Measurements from ENCODE around the gene SLC16A3. TPM values are rescaled to one million over a fixed set of nuclear protein-coding genes. Genes with fewer than 3 reads are reported as not detected.
A peak's percentile ranks its signal among the peaks of the same experiment; 100 is the strongest.

Gene SLC16A3
- total and polyA plus RNA-seq, 8 donors, result 4.9 to 87.9 (median 37.7) TPM

GRCh38 chr17:82219083-82219482, 9.8 kb upstream of the SLC16A3 start:
- Histone ChIP-seq H3K9me3 (no peaks in the 10 kb centered on the region), H3K27me3 (no peaks in the 10 kb centered on the region), H3K36me3 (no peaks in the 10 kb centered on the region), H3K4me3 (no peak overlapping the region), H3K4me1 (peaks cover 28 to 39% (median 30%) of the 10 kb centered on the region in 4 donors), H3K27ac (peak overlapping the region in 1 of 5 donors; percentile 87)
- WGBS, 5 donors, result 86 to 92% (median 90%) methylated on average over 3 to 7 of the region's 7 CpGs
- intact Hi-C loops (cut with DNase I; ENCODE audit: low total_unique reads), result no loop called here
- no peak for TF ChIP-seq EP300 (IDR thresholded peaks at IDR 0.05)
- TF ChIP-seq POLR2A (IDR thresholded peaks at IDR 0.05), result no peak
- TF ChIP-seq, protein P1, sequence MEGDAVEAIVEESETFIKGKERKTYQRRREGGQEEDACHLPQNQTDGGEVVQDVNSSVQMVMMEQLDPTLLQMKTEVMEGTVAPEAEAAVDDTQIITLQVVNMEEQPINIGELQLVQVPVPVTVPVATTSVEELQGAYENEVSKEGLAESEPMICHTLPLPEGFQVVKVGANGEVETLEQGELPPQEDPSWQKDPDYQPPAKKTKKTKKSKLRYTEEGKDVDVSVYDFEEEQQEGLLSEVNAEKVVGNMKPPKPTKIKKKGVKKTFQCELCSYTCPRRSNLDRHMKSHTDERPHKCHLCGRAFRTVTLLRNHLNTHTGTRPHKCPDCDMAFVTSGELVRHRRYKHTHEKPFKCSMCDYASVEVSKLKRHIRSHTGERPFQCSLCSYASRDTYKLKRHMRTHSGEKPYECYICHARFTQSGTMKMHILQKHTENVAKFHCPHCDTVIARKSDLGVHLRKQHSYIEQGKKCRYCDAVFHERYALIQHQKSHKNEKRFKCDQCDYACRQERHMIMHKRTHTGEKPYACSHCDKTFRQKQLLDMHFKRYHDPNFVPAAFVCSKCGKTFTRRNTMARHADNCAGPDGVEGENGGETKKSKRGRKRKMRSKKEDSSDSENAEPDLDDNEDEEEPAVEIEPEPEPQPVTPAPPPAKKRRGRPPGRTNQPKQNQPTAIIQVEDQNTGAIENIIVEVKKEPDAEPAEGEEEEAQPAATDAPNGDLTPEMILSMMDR (IDR thresholded peaks at IDR 0.05), result no peak
- TF ChIP-seq POLR2AphosphoS5 (IDR thresholded peaks at IDR 0.05), result no peak
- DNase-seq, result no peak

DNA sequence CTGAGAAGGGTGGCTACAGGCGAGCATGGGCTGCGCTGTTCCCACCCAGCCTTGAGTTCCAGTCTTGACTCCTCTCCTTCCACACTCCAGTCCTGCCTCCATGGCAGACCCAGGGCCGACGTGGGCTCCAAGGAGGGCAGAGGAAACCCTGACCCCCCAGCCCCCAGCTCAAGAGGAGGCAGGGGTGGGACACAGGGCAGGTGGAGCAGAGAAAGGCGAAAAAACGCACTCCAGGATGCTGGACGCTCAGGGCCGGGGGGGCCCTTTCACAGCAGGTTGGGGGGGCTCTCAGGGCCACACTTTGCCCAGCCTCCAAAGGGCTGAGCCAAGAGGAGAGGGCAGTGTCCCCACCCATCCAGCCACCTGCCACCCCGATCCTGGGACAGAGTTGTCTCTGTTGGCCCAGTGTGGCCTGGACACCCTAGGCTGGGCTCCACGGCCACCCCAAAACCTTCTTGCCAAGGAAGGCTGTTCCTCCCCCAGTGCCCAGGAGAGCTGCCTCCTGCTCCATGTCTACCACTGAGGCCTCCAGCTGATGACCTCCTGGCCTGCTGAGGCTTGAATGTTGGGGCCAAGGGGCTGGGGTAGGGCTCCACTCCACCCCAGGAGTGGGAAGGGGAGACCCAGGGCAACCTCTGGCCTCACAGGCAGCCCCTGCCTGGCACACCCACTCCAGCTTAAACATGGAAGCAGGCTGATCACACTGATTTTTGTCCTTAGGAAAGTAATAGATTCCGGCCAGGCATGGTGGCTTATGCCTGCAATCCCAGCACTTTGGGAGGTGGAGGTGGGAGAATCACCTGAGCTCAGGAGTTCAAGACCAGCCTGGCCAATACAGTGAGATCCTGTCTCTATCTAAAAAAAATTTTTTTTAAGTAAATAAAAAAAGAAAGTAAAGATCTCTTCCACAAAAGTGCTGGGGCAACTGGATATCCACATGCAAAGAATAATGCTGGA, 8.8 kb upstream of the SLC16A3 start:
- H3K27me3 ChIP-seq, result no peaks in the 10 kb centered on the region
- WGBS, 5 donors, result 85 to 95% (median 88%) methylated on average over 9 to 11 of the region's 11 CpGs
- H3K27ac ChIP-seq, result peak overlapping the region in 1 of 5 donors; percentile 87
- DNase-seq, result no peak
- TF ChIP-seq, protein P1 (IDR thresholded peaks at IDR 0.05), result no peak
- TF ChIP-seq POLR2A (IDR thresholded peaks at IDR 0.05) (no peak), EP300 (IDR thresholded peaks at IDR 0.05) (no peak), POLR2AphosphoS5 (IDR thresholded peaks at IDR 0.05) (no peak)
- H3K4me3 ChIP-seq, result no peak overlapping the region
- no peaks in the 10 kb centered on the region for H3K9me3 ChIP-seq
- intact Hi-C loops (cut with DNase I; ENCODE audit: low total_unique reads), result no loop called here
- peaks cover 27 to 30% (median 29%) of the 10 kb centered on the region in 4 donors for H3K4me1 ChIP-seq
- H3K36me3 ChIP-seq, result no peaks in the 10 kb centered on the region

- no peaks in the 10 kb centered on the region for H3K36me3 ChIP-seq
- H3K4me1 ChIP-seq, result peaks cover 14 to 21% (median 17%) of the 10 kb centered on the region in 4 donors
- H3K4me3 ChIP-seq, result no peak overlapping the region
- no peak overlapping the region for H3K27ac ChIP-seq
- 59 to 69% (median 61%) methylated on average over 10 of the region's 10 CpGs for WGBS, 5 donors
- H3K27me3 ChIP-seq, result no peaks in the 10 kb centered on the region
- H3K9me3 ChIP-seq, result no peaks in the 10 kb centered on the region
- no peak for TF ChIP-seq EP300 (IDR thresholded peaks at IDR 0.05)
- no peak for TF ChIP-seq POLR2AphosphoS5 (IDR thresholded peaks at IDR 0.05)
- TF ChIP-seq POLR2A (IDR thresholded peaks at IDR 0.05), result no peak
- intact Hi-C loops (cut with DNase I; ENCODE audit: low total_unique reads), result no loop called here
- no peak for DNase-seq
Observed at GRCh38 chr17:82221341-82221902, 7.4 kb upstream of the SLC16A3 start.

GRCh38 chr17:82222816-82223215, 6.0 kb upstream of the SLC16A3 start:
- no peaks in the 10 kb centered on the region for H3K27me3 ChIP-seq
- 61 to 69% (median 68%) methylated on average over 10 of the region's 10 CpGs for WGBS, 5 donors
- no peak overlapping the region for H3K4me3 ChIP-seq
- H3K27ac ChIP-seq, result no peak overlapping the region
- H3K9me3 ChIP-seq, result no peaks in the 10 kb centered on the region
- H3K36me3 ChIP-seq, result no peaks in the 10 kb centered on the region
- peaks cover under 1 to 18% (median 6%) of the 10 kb centered on the region in 4 donors for H3K4me1 ChIP-seq
- intact Hi-C loops (cut with DNase I; ENCODE audit: low total_unique reads), result no loop called here
- TF ChIP-seq, protein P1 (IDR thresholded peaks at IDR 0.05), result no peak
- TF ChIP-seq POLR2AphosphoS5 (IDR thresholded peaks at IDR 0.05) (no peak), POLR2A (IDR thresholded peaks at IDR 0.05) (no peak), EP300 (IDR thresholded peaks at IDR 0.05) (no peak)
- DNase-seq, result no peak

All from stomach (tissue), 9 donors.